Measurements from ENCODE around the gene ROS1.
"Not testable (repeated sequence)": the region's sequence is repeated elsewhere in the genome, so short reads cannot be mapped to it uniquely, and the experiment has no call there.

ROS1 gene

GRCh38 chr6:117373211-117373813, 52.4 kb downstream of the ROS1 start:
- TF ChIP-seq CTCF (IDR thresholded peaks at IDR 0.05; ENCODE audit: low read depth, low read length) (no peak), EZH2phosphoT487 (IDR thresholded peaks at IDR 0.05; ENCODE audit: low read depth) (no peak)
- Histone ChIP-seq H3K9ac (ENCODE audit: low read length) (no peak overlapping the region), H4K20me1 (ENCODE audit: insufficient read depth, low read length) (no peaks in the 10 kb centered on the region), H3K27me3 (ENCODE audit: low read depth, low read length) (no peaks in the 10 kb centered on the region), H2AFZ (ENCODE audit: low read depth, low read length) (no peak overlapping the region), H3K4me3 (ENCODE audit: low read length) (no peak overlapping the region), H3K4me2 (ENCODE audit: low read length) (no peak overlapping the region), H3K79me2 (ENCODE audit: low read length) (no peaks in the 10 kb centered on the region), H3K36me3 (replicated peaks; ENCODE audit: low read depth, low read length) (no peaks in the 10 kb centered on the region), H3K9me3 (ENCODE audit: insufficient read depth, low read length) (no peaks in the 10 kb centered on the region), H3K4me1 (ENCODE audit: low read length) (peaks cover 7% of the 10 kb centered on the region), H3K27ac (ENCODE audit: low read length) (no peak overlapping the region)

DNA sequence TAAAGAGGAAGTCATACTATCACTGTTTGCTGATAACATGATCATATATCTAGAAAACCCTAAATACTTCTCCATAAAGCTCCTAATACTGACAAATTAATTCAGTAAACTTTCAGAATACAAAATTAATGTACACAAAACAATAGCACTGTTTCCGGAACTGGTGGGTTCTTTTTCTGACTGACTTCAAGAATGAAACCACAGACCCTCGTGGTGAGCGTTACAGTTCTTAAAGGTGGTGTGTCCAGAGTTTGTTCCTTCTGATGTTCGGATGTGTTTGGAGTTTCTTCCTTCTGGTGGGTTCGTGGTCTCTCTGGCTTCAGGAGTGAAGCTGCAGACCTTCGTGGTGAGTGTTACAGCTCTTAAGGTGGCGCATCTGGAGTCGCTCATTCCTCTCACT, 53.5 kb downstream of the ROS1 start:
- H3K27me3 ChIP-seq (ENCODE audit: low read depth, low read length); H4K20me1 ChIP-seq (ENCODE audit: insufficient read depth, low read length); H2AFZ ChIP-seq (ENCODE audit: low read depth, low read length); H3K9ac ChIP-seq (ENCODE audit: low read length); H3K4me1 ChIP-seq (ENCODE audit: low read length); H3K79me2 ChIP-seq (ENCODE audit: low read length); H3K4me3 ChIP-seq (ENCODE audit: low read length); H3K9me3 ChIP-seq (ENCODE audit: insufficient read depth, low read length); H3K27ac ChIP-seq (ENCODE audit: low read length); H3K36me3 ChIP-seq (replicated peaks; ENCODE audit: low read depth, low read length); H3K4me2 ChIP-seq (ENCODE audit: low read length): not testable (repeated sequence)

GRCh38 chr6:117371492-117371891, 54.2 kb downstream of the ROS1 start:
- H3K4me3 ChIP-seq (ENCODE audit: low read length) = no peak overlapping the region
- H3K27ac ChIP-seq (ENCODE audit: low read length) = no peak overlapping the region
- no peak overlapping the region for H2AFZ ChIP-seq (ENCODE audit: low read depth, low read length)
- no peaks in the 10 kb centered on the region for H3K79me2 ChIP-seq (ENCODE audit: low read length)
- no peak overlapping the region for H3K4me2 ChIP-seq (ENCODE audit: low read length)
- TF ChIP-seq EZH2phosphoT487 (IDR thresholded peaks at IDR 0.05; ENCODE audit: low read depth) (no peak), CTCF (IDR thresholded peaks at IDR 0.05; ENCODE audit: low read depth, low read length) (no peak)
- no peaks in the 10 kb centered on the region for H3K9me3 ChIP-seq (ENCODE audit: insufficient read depth, low read length)
- H3K27me3 ChIP-seq (ENCODE audit: low read depth, low read length) = no peaks in the 10 kb centered on the region
- H4K20me1 ChIP-seq (ENCODE audit: insufficient read depth, low read length) = no peaks in the 10 kb centered on the region
- no peak overlapping the region for H3K9ac ChIP-seq (ENCODE audit: low read length)
- no peaks in the 10 kb centered on the region for H3K36me3 ChIP-seq (replicated peaks; ENCODE audit: low read depth, low read length)
- peaks cover 7% of the 10 kb centered on the region for H3K4me1 ChIP-seq (ENCODE audit: low read length)

- Histone ChIP-seq H3K36me3 (replicated peaks; ENCODE audit: low read depth, low read length) (no peaks in the 10 kb centered on the region), H3K27ac (ENCODE audit: low read length) (no peak overlapping the region), H3K9ac (ENCODE audit: low read length) (no peak overlapping the region), H3K4me2 (ENCODE audit: low read length) (0 out of 2 replicates have a peak overlapping the region, but pooled peaks have one; percentile 1), H3K9me3 (ENCODE audit: insufficient read depth, low read length) (no peaks in the 10 kb centered on the region), H3K4me1 (ENCODE audit: low read length) (peaks cover 8% of the 10 kb centered on the region), H2AFZ (ENCODE audit: low read depth, low read length) (no peak overlapping the region), H3K79me2 (ENCODE audit: low read length) (no peaks in the 10 kb centered on the region), H3K27me3 (ENCODE audit: low read depth, low read length) (no peaks in the 10 kb centered on the region), H4K20me1 (ENCODE audit: insufficient read depth, low read length) (no peaks in the 10 kb centered on the region), H3K4me3 (ENCODE audit: low read length) (no peak overlapping the region)
- TF ChIP-seq EZH2phosphoT487 (IDR thresholded peaks at IDR 0.05; ENCODE audit: low read depth) = no peak
- TF ChIP-seq CTCF (IDR thresholded peaks at IDR 0.05; ENCODE audit: low read depth, low read length) = no peak
Observed at GRCh38 chr6:117359581-117359980, 66.2 kb downstream of the ROS1 start.

All from OCI-LY3 (cell line).